ENCODE measurements around the gene ANGPT4. TPM values are rescaled to one million over a fixed set of nuclear protein-coding genes. Genes with fewer than 3 reads are reported as not detected.
A peak's percentile ranks its signal among the peaks of the same experiment; 100 is the strongest.

ANGPT4 gene
- polyA plus RNA-seq, 3 donors = 0.07 to 0.14 TPM; not detected in 1

DNA sequence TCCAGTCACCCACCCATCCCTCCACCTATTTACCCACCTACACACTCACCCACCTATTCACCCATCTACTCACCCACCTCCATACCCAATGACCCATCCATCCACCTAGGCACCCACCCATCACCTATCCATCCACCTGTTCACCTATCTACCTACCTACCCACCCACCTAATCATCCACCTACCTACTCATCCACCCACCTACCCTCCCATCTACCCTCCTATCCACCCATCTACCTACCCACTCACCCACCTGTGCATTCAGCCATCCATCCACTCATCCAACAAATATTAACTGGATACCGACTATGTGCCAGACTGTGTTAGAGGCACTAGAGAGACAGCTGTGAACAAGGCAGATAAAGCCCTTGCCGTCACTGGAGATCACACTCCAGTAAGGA lies 45.6 kb upstream of the ANGPT4 start:
- H3K27ac Mint-ChIP-seq = no peak overlapping the region
- Histone ChIP-seq H2AFZ (ENCODE audit: insufficient read depth, low read depth, low read length, poor library complexity, severe bottlenecking) (no peak overlapping the region), H3K4me1 (ENCODE audit: control insufficient read depth in 1 of 2, insufficient read depth in 2 of 2, low read length in 2 of 2) (no peaks in the 10 kb centered on the region), H3K9ac (ENCODE audit: insufficient read depth, low read length, poor library complexity, severe bottlenecking) (no peak overlapping the region), H3K36me3 (replicated peaks in 1 of 2; ENCODE audit: control insufficient read depth in 1 of 2, insufficient read depth in 2 of 2, low read length in 2 of 2) (no peaks in the 10 kb centered on the region), H3K4me2 (replicated peaks; ENCODE audit: extremely low read depth, low read length, poor library complexity, severe bottlenecking) (no peak overlapping the region), H3K9me3 (replicated peaks in 1 of 2; ENCODE audit: control insufficient read depth in 1 of 2, insufficient read depth in 1 of 2, low read length in 2 of 2) (no peaks in the 10 kb centered on the region), H3K4me3 (replicated peaks in 1 of 3; ENCODE audit: low read depth in 2 of 3, low read length in 3 of 3) (no peak overlapping the region), H3K27me3 (ENCODE audit: control insufficient read depth in 2 of 2, insufficient read depth in 2 of 2, low read length in 2 of 2) (no peaks in the 10 kb centered on the region), H3K79me2 (ENCODE audit: insufficient read depth, low read length) (no peaks in the 10 kb centered on the region), H4K20me1 (ENCODE audit: insufficient read depth, low read length) (no peaks in the 10 kb centered on the region), H3K27ac (ENCODE audit: low read depth in 1 of 2, low read length in 2 of 2) (no peak overlapping the region)
- intact Hi-C loops (cut with micrococcal nuclease) = no loop called here
- H3K4me1 Mint-ChIP-seq = no peaks in the 10 kb centered on the region
- H3K36me3 Mint-ChIP-seq = no peaks in the 10 kb centered on the region
- 100% methylated on average over 1 of the region's 2 CpGs for WGBS (ENCODE audit: insufficient coverage)
- TF ChIP-seq, protein P1, sequence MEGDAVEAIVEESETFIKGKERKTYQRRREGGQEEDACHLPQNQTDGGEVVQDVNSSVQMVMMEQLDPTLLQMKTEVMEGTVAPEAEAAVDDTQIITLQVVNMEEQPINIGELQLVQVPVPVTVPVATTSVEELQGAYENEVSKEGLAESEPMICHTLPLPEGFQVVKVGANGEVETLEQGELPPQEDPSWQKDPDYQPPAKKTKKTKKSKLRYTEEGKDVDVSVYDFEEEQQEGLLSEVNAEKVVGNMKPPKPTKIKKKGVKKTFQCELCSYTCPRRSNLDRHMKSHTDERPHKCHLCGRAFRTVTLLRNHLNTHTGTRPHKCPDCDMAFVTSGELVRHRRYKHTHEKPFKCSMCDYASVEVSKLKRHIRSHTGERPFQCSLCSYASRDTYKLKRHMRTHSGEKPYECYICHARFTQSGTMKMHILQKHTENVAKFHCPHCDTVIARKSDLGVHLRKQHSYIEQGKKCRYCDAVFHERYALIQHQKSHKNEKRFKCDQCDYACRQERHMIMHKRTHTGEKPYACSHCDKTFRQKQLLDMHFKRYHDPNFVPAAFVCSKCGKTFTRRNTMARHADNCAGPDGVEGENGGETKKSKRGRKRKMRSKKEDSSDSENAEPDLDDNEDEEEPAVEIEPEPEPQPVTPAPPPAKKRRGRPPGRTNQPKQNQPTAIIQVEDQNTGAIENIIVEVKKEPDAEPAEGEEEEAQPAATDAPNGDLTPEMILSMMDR (IDR thresholded peaks at IDR 0.05) = no peak
- no peak for DNase-seq
- H3K4me3 Mint-ChIP-seq = no peak overlapping the region
- H3K9me3 Mint-ChIP-seq = no peaks in the 10 kb centered on the region
- peaks cover 7 to 22% (median 9%) of the 10 kb centered on the region in 3 donors for H3K27me3 Mint-ChIP-seq (ENCODE audit: low read depth in 3 of 3)

DNA sequence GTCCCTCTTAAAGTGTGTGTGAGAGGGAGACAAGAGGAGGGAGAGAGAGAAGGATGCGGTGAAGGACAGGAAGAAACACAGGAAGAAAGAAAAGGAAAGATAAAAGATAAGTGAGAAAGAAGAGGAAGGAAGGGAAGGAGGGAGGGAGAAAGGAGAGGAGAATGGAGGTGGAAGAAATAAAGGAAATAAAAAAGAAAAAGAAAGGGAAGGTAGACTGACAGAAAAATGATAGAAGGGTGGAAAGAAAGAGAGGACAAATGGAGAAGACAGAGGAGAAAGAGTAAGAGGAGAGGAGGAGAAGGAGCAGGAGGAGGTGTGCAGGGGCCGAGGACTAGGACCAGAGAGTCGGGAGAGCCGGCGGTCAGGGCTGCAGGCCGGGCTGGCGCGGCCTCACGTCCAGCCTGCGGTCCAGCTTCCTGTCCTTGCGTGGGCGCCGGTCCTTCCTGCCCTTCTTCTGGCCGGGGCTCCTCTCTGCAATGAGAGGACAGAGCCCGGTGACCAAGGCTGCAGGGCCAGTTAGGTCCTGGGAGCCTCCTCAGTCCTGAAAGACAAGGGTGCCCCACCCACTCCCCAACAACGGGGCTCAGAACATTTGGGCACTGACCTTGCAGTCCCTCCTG lies 44.0 kb upstream of the ANGPT4 start:
- H3K27ac ChIP-seq (ENCODE audit: low read depth in 1 of 2, low read length in 2 of 2) = no peak overlapping the region
- H3K36me3 Mint-ChIP-seq = no peaks in the 10 kb centered on the region
- intact Hi-C loops (cut with micrococcal nuclease) = loop anchor here (5.0 to 10.0 kb wide), 2 partner anchors 75 to 252 kb away; no protein-coding TSS in a partner anchor

More for the DNA sequence above, 44.0 kb upstream of the ANGPT4 start:
- Histone ChIP-seq H3K36me3 (replicated peaks in 1 of 2; ENCODE audit: control insufficient read depth in 1 of 2, insufficient read depth in 2 of 2, low read length in 2 of 2) (no peaks in the 10 kb centered on the region), H2AFZ (ENCODE audit: insufficient read depth, low read depth, low read length, poor library complexity, severe bottlenecking) (no peak overlapping the region), H3K9me3 (replicated peaks in 1 of 2; ENCODE audit: control insufficient read depth in 1 of 2, insufficient read depth in 1 of 2, low read length in 2 of 2) (no peaks in the 10 kb centered on the region), H3K79me2 (ENCODE audit: insufficient read depth, low read length) (no peaks in the 10 kb centered on the region), H3K4me2 (replicated peaks; ENCODE audit: extremely low read depth, low read length, poor library complexity, severe bottlenecking) (no peak overlapping the region), H3K4me3 (replicated peaks in 1 of 3; ENCODE audit: low read depth in 2 of 3, low read length in 3 of 3) (no peak overlapping the region), H3K4me1 (ENCODE audit: control insufficient read depth in 1 of 2, insufficient read depth in 2 of 2, low read length in 2 of 2) (peaks cover 0 to 2% of the 10 kb centered on the region in 2 donors), H4K20me1 (ENCODE audit: insufficient read depth, low read length) (no peaks in the 10 kb centered on the region), H3K27me3 (ENCODE audit: control insufficient read depth in 2 of 2, insufficient read depth in 2 of 2, low read length in 2 of 2) (peaks cover 0 to 4% of the 10 kb centered on the region in 2 donors), H3K9ac (ENCODE audit: insufficient read depth, low read length, poor library complexity, severe bottlenecking) (no peak overlapping the region)
- peaks cover 2% of the 10 kb centered on the region for H3K4me1 Mint-ChIP-seq
- WGBS (ENCODE audit: insufficient coverage) = 84% methylated on average over 14 of the region's 16 CpGs
- peaks cover 11 to 21% (median 15%) of the 10 kb centered on the region in 3 donors for H3K27me3 Mint-ChIP-seq (ENCODE audit: low read depth in 3 of 3)
- H3K9me3 Mint-ChIP-seq = peaks cover 0 to 3% (median 0%) of the 10 kb centered on the region in 7 donors
- no peak overlapping the region for H3K4me3 Mint-ChIP-seq
- peak overlapping the region in 1 of 7 donors; percentile 5 for H3K27ac Mint-ChIP-seq
- TF ChIP-seq, protein P1 (IDR thresholded peaks at IDR 0.05) = no peak
- DNase-seq = no peak
